ENCODE measurements around the gene YEATS2.

Gene YEATS2

GRCh38 chr3:183697610-183698317 is at the start of gene YEATS2:
Gene YEATS2 (plus strand): TSS chr3:183697797. CDS start chr3:183715163, 17,366 bp downstream.
- CTCF ChIA-PET, result interaction anchor here (0.6 to 1.3 kb wide), 4 partner anchors 43 to 230 kb away, joined by 3 read pairs; no protein-coding TSS in a partner anchor
- TF ChIP-seq CTCF (IDR thresholded peaks at IDR 0.05; ENCODE audit: insufficient read depth, low read length, missing control alignments), result no peak
- POLR2A ChIA-PET, result interaction anchor here (0.6 to 1.8 kb wide), 5 partner anchors 8 to 61 kb away, joined by 3 to 6 read pairs (median 3); no protein-coding TSS in a partner anchor
- DNase-seq (ENCODE audit: low read depth, low spot score), result no peak
- H3K4me3 ChIP-seq (ENCODE audit: low read depth, low read length), result peak within 1 kb of the TSS; percentile 89

GRCh38 chr3:183650554-183650953 is 47.0 kb upstream of the YEATS2 start:
- no peak overlapping the region for H3K4me3 ChIP-seq (ENCODE audit: low read depth, low read length)
- no peak for TF ChIP-seq CTCF (IDR thresholded peaks at IDR 0.05; ENCODE audit: insufficient read depth, low read length, missing control alignments)
- peak; percentile 53 for DNase-seq (ENCODE audit: low read depth, low spot score)
- ChIA-PET CTCF (interaction anchor here (0.6 to 1.6 kb wide), 3 partner anchors 10 to 49 kb away, joined by 3 to 4 read pairs (median 3); no protein-coding TSS in a partner anchor), POLR2A (interaction anchor here (1.1 kb wide), 1 partner anchor 14 kb away, joined by 4 read pairs; no protein-coding TSS in a partner anchor)

- ChIA-PET POLR2A (no interaction called here), CTCF (no interaction called here)
- no peak overlapping the region for H3K4me3 ChIP-seq (ENCODE audit: low read depth, low read length)
- no peak for TF ChIP-seq CTCF (IDR thresholded peaks at IDR 0.05; ENCODE audit: insufficient read depth, low read length, missing control alignments)
- DNase-seq (ENCODE audit: low read depth, low spot score), result no peak
Measured at GRCh38 chr3:183653209-183654064, 44.2 kb upstream of the YEATS2 start.

GRCh38 chr3:183654727-183655126 is 42.9 kb upstream of the YEATS2 start:
- no peak for DNase-seq (ENCODE audit: low read depth, low spot score)
- no peak overlapping the region for H3K4me3 ChIP-seq (ENCODE audit: low read depth, low read length)
- TF ChIP-seq CTCF (IDR thresholded peaks at IDR 0.05; ENCODE audit: insufficient read depth, low read length, missing control alignments), result no peak
- POLR2A ChIA-PET, result no interaction called here
- CTCF ChIA-PET, result interaction anchor here (0.9 to 1.0 kb wide), 2 partner anchors 9 to 43 kb away, joined by 3 read pairs; partner anchors contain the start of gene YEATS2

GRCh38 chr3:183662099-183662498 is 35.5 kb upstream of the YEATS2 start:
- no peak for DNase-seq (ENCODE audit: low read depth, low spot score)
- TF ChIP-seq CTCF (IDR thresholded peaks at IDR 0.05; ENCODE audit: insufficient read depth, low read length, missing control alignments), result no peak
- CTCF ChIA-PET, result no interaction called here
- POLR2A ChIA-PET, result no interaction called here
- no peak overlapping the region for H3K4me3 ChIP-seq (ENCODE audit: low read depth, low read length)

- POLR2A ChIA-PET, result interaction anchor here (0.6 kb wide), 1 partner anchor 31 kb away, joined by 3 read pairs; no protein-coding TSS in a partner anchor
- CTCF ChIA-PET, result no interaction called here
- no peak for TF ChIP-seq CTCF (IDR thresholded peaks at IDR 0.05; ENCODE audit: insufficient read depth, low read length, missing control alignments)
- no peak overlapping the region for H3K4me3 ChIP-seq (ENCODE audit: low read depth, low read length)
- DNase-seq (ENCODE audit: low read depth, low spot score), result peak; percentile 93
Measured at GRCh38 chr3:183664913-183665381, 32.6 kb upstream of the YEATS2 start.

Data from AG04449 (cell line).